Activated CD8-positive, alpha-beta memory T cell treated with anti-CD3 and anti-CD28 coated beads for 1 hour (primary cell): ENCODE measurements around the gene PTPN3.
"Not testable (repeated sequence)": the region's sequence is repeated elsewhere in the genome, so short reads cannot be mapped to it uniquely, and the experiment has no call there.

Source experiments
- DNase-seq, 2 donors: peaks; one replicate each; pipeline ENCODE4 v3.0.0-alpha.2; 2020; ENCODE audit warnings: low read depth in 1 of 2; ENCODE audit errors: extremely low read depth in 1 of 2

The PTPN3 gene, protein sequence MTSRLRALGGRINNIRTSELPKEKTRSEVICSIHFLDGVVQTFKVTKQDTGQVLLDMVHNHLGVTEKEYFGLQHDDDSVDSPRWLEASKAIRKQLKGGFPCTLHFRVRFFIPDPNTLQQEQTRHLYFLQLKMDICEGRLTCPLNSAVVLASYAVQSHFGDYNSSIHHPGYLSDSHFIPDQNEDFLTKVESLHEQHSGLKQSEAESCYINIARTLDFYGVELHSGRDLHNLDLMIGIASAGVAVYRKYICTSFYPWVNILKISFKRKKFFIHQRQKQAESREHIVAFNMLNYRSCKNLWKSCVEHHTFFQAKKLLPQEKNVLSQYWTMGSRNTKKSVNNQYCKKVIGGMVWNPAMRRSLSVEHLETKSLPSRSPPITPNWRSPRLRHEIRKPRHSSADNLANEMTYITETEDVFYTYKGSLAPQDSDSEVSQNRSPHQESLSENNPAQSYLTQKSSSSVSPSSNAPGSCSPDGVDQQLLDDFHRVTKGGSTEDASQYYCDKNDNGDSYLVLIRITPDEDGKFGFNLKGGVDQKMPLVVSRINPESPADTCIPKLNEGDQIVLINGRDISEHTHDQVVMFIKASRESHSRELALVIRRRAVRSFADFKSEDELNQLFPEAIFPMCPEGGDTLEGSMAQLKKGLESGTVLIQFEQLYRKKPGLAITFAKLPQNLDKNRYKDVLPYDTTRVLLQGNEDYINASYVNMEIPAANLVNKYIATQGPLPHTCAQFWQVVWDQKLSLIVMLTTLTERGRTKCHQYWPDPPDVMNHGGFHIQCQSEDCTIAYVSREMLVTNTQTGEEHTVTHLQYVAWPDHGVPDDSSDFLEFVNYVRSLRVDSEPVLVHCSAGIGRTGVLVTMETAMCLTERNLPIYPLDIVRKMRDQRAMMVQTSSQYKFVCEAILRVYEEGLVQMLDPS

GRCh38 chr9:109498195-109499092 lies at the start of gene PTPN3:
Gene PTPN3, minus strand, starts transcription at chr9:109498307. Its CDS starts 34,873 bp downstream, at chr9:109463434.
- no peak for DNase-seq

GRCh38 chr9:109544954-109545353 lies 46.8 kb upstream of the PTPN3 start:
- DNase-seq: not testable (repeated sequence)

DNA sequence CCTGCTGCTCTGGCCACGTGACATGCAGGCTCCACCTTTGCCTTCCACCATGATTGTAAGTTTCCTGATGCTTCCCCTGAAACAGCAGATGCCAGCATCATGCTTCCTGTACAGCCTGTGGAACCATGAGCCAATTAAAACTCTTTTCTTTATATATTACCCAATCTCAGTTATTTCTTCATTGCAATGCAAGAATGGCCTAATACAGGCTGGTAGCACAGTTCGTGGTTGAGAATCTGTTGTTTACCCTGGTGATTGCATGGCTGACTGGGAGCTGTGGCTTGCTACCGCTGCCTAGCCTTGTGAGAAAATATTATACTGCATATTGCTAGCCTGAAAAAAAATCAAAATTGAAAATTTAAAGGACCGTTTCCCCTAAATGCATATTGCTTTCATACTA lies 44.8 kb upstream of the PTPN3 start:
- DNase-seq: no peak

- DNase-seq: no peak
These were observed 40.2 kb upstream of the PTPN3 start for GRCh38 chr9:109538346-109538745.

DNA sequence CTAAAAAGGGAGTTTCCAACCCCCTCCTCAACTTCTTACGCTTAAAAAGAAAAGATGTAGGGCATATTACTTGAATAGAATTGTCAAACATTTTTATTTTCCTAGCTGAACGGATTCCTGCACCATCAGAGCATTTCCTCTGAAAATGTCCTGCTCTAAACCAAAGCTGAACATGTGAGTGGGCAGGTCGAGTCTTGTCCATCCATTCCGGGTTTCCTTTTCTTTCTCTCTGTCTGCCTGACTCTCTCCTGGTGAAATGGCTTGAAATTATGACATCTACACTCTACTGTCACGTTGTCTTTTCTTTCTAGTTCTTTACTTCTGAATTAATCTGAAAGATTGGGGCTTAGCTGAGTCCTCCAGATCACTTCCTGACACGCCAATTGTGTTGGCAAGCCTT lies 39.2 kb upstream of the PTPN3 start:
- DNase-seq: no peak

- DNase-seq: no peak
These were observed 38.8 kb upstream of the PTPN3 start for GRCh38 chr9:109536859-109537258.

- no peak for DNase-seq
These were observed 37.3 kb upstream of the PTPN3 start for GRCh38 chr9:109535365-109535764.

DNA sequence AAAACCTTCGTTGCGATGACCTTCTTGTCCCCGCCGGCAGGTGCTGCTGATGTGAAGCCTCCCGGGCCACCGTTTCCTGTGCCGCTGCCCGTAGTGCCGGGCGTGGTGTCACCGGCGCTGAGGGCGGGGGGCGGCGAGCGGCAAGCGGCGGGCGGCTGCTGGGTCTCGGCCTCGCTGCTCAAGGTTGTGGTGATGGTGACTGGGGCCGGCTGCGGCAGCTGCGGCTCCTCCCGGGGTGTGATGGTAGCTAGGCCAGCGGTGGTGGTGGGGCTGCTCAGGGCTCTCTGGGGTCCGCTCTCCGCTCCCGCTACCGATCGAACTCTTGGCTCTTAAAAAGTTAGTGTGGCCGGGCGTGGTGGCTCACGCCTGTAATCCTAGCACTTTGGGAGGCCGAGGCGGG lies 36.0 kb upstream of the PTPN3 start:
- DNase-seq: no peak

DNA sequence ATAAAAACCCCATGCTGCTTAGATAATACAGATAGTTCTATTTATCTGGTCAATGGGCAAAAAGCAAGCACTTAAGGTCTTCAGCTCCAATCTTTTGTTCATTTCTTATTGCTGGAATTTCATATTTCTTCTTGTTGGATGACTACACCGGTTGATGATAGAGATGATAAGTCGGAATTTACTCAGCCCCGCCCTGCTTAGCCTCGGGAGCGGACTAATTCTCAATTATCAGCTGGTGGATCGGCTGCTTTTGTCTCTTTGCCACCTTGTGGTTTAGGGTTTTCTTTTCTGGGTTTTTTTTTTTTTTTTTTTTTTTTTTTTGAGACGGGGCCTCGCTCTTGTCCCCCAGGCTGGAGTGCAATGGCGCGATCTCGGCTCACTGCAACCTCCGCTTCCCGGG lies 34.5 kb upstream of the PTPN3 start:
- DNase-seq: not testable (repeated sequence)

DNA sequence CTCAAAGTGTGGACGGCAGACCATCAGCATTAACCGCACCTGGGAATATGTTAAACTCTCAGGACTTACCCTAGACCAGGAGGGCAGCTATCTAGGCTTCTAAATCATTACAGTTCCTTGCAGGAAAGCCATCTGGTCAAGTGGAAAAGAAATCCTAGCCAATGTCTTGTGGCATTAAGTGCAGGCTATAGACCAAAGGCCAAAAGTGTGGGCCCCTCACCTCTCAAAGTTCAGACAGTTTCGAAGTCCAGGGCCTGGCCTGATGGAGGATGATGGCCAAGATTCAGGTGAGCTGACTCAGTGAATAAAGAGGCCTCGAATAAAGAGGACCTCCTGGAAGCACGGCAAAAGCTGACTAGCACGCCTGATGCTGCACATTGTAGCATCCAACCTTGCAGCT lies 24.0 kb upstream of the PTPN3 start:
- no peak for DNase-seq

DNA sequence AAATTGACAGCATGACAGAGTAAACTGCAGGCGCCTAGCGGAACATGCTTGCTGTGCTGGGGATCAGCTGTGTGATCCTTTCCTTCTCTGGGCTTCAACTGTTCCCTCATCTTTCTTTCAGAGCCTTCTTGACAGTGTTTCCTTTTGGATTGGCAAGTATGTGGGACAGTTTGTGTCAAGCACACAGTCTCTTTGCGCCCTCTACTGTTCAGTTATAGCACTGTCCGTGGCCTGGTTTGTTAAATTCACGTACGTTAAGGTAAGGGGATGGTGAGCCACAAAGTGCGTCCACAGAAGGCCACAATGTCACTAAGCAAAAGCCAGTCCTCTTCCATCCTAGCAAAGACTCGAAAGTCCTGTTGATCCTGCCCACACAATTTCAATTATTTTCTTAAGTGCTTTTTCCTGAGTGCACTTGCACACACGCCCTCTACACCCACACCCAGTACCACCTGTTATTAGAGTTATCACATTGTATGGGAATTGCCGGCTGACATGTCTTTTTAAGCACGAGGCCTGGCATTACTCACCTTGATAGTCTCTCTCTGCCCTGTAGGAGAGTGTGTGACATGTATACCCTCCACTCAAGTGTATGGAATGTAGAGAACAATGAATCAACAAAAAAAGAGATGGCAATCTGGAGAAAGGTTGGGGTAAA lies 22.5 kb upstream of the PTPN3 start:
- DNase-seq: no peak

DNA sequence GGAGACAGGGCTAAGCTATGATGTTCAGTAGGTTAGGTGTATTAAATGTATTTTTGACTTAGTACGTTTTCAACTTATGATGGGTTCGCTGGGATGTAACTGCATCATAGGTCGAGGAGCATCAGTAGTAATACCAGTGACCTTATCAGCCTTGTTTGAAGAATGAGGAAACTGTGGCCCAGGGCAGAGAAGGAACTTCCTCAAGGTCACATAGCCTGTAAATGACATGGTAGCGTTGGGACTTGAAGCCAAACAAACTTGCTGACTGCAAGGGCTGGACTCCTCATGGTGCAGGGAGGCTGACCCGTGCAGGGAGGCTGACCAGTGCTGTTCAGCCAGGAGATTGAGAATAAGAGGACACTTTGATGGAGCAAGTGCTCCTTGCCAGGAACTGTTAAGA lies 21.3 kb upstream of the PTPN3 start:
- DNase-seq: no peak

GRCh38 chr9:109518621-109519335 lies 20.7 kb upstream of the PTPN3 start:
- DNase-seq: no peak

DNA sequence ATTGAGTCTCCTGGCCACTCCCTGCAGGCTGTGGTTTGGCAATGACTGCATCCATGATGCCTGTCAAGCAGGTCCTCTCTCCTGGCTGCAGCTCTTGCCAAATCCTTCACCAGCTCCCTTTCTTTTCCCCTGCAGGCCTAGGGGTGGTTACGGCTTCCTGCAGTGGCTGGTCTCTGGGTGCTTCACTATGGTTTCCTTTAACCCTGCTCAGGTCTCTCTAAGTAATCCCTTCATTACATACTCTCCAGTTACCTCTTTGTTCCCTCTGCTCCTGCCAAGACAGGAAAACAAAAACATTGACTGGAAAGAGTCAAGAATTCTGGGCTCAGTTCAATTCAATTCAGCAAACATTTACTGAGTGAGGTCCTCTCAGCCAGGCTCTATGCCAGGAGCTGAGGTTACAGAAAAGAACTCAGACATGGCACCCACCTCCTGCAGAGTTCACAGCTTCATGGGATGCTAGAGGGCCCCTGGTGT lies 19.8 kb upstream of the PTPN3 start:
- DNase-seq: no peak

- DNase-seq: no peak
These were observed 15.8 kb upstream of the PTPN3 start for GRCh38 chr9:109513871-109514270.

DNA sequence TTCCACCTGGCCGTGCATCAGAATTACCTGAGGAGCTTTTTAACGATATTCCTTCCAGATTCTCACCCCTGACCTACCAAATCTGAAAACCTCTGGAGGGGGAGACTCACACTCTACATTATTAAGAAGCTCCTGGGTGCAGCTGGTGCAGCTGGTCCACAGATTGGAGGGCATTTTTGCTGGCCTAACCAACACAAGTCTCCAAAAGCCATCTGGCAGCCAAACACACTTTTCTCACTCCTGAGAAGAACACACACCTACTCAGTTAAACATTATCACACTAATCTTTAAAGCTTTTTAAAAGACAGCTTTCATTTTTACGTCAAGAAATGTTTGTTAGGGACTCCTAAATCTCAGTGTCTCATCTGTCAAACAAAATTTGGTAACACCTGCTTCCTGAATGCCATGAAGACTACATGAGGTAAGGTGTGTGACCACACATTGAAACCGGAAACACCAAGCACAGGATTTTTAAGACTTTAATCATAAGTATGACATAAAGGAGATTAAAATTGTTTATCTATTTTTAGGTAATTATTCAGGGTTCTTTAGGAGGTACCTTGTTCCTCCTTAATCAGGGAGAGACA lies 14.2 kb upstream of the PTPN3 start:
- DNase-seq: no peak

GRCh38 chr9:109510506-109510905 lies 12.4 kb upstream of the PTPN3 start:
- no peak for DNase-seq

- not testable (repeated sequence) for DNase-seq
These were observed 11.9 kb upstream of the PTPN3 start for GRCh38 chr9:109510042-109510441.

GRCh38 chr9:109509611-109510010 lies 11.5 kb upstream of the PTPN3 start:
- DNase-seq: no peak
